NCI-H2227 treated with DMSO at 0.1 percent for 48 hours (cell line): Measurements from ENCODE around the gene MIEF1.

ENCODE experiments used
- DNase-seq: peaks from one replicate; lab custom pipeline; 2025; lab: John Stamatoyannopoulos, UW

Gene MIEF1

DNA sequence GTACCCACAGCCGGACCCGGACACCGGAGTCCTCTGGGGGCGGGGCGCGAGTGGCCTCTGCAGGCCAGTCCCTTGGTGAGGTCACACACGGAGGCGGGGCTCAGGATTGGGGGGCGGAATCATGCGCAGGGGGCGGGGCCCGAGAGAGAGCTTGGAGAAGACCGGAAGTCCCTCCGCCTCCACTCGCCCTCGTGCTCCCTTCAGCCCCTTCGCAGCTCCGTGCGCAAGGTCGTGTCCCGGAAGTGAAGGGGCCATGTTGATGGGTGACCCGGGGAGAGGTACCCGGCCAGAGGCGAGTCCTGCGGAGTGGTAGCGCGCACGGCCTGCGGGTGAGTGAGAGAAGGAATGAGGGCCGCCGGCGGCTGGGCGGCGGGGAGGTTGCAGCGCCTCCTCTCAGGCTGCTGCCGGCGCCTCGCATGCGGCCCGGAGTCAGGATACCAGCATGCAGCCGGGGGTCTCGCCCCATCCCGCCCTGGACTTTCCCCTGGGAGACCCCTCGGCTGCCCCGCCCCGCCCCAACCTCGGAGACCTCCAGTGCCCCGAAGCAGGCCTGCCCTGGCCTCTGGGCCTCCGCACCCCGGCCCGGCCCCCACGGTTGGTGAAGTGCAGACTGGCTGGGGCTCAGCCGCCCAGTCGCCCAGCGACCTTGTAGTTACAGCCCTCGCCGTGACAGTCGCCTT, at the start of gene MIEF1:
Gene MIEF1 (plus strand): TSS at position 182 of the 680 bp plus-strand sequence. CDS start 9,005 bp downstream, outside the sequence.
- DNase-seq = peak; percentile 66

DNA sequence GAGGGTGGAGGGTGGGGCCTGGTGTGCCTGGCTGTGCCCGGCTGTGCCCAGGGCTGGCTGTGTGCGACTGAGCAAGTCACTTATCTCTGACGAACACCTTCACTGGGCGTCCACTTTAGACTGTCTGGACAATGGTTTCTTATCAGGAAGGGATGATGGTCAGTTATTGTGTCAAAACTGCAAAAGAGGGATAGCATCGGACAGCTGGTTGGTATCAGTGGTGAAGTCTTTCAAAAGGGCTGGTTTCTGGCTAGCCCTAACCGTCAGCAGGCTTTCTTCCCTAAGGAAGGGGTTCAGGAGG, 49.4 kb upstream of the MIEF1 start:
- DNase-seq = no peak

DNA sequence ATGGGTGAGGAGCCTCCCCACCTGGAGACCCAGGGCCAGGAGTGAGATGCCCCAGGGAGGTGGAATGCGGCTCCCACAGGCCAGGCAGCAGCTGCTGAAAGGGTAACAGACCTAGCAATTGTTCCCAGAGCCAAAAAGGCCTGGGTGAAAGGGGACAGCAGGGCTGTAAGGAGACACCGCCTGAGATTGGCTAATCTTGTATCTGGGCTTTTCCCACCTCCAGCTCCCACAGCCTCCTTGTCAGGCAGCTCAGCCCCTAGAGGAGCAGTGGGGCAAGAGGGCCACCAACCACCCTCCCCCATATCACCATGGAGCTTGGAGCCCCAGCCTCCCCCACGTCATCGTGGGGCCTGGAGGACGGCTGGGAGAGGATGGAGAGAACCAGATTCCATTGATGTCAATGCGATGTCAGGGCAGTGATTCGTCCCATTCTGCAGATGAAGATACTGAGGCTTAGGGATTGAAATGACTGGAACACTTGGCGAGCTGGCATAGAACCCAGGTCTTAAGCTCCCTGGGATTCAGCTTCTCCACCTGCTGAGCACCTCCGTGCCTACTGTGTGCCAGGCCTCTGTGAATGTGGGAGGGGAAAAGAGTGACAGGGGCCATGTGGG, 48.2 kb upstream of the MIEF1 start:
- no peak for DNase-seq

DNA sequence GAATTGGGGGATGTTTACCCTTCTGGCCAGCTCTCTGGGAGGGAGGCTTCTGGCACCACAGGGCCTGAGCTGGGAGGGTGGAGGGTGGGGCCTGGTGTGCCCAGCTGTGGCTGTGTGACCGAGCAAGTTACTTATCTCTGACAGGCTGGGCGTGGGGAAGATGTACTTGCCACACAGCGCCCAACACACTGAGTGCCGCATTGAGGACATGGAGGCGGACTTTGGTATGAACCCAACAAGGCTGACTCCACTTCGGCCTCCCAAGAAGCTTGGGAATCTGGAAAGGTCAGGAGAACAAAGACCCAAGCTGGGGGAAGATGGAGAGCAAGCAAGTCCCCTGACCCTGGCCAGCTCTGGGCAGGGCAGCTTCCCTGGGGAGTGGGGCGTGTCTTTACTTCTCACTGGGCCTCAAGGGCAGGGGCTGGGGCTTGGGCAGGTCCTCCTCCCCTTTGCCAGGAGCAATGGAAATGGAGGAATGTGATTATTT, 47.7 kb upstream of the MIEF1 start:
- no peak for DNase-seq

DNA sequence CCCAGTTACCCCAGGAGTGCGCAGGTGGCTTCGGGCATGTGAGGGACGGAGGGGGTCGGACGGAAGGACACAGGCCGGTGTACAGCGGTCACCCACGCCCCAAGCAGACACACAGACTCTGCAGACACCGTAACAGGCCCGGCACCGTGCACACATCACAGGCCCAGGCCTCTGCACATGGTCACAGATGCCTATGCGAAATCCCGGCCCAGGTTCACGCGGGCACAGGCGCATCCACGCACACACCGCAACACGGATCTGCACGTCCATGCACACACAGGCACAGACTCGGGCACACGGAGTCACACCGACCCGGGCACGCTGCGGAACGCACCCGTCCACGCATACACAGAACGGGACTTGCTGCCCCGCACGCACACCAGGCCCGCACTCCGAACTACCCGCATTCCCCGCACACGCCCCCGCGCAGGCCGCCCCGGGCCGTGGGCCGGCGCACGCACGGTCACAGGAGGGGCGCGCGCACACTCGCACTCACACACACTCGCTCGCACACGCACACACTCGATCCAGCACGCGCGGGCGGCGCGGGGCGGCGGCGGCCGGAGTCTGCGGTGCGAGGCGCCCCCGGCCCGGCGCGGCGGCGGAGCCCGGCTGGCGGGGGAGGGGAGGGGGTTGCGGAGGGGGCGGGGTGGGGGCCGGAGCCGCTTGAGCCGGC, 45.4 kb upstream of the MIEF1 start, which contains the start of gene MGAT3:
Gene MGAT3 (plus strand): TSS at position 491 of the 676 bp plus-strand sequence. CDS start 30,336 bp downstream, outside the sequence.
- no peak for DNase-seq

DNA sequence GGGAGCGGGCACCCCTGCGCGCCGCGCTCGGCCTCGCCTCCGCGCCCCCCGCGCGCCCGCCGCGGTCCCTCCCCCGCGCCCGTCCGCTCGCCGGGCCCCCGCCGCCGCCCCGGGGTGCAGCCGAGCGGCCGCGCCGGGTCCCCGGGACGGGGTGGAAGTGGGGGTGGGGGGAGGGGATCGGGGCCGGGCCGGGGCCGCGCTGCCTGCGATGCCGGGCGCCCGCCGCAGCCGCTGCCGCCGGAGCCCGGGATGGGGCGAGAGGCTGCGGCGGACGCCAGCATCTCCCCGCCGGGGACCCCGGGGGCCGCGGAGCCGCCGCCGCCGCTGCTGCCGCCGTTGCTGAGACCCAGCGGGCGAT, 44.9 kb upstream of the MIEF1 start:
- DNase-seq = no peak

DNA sequence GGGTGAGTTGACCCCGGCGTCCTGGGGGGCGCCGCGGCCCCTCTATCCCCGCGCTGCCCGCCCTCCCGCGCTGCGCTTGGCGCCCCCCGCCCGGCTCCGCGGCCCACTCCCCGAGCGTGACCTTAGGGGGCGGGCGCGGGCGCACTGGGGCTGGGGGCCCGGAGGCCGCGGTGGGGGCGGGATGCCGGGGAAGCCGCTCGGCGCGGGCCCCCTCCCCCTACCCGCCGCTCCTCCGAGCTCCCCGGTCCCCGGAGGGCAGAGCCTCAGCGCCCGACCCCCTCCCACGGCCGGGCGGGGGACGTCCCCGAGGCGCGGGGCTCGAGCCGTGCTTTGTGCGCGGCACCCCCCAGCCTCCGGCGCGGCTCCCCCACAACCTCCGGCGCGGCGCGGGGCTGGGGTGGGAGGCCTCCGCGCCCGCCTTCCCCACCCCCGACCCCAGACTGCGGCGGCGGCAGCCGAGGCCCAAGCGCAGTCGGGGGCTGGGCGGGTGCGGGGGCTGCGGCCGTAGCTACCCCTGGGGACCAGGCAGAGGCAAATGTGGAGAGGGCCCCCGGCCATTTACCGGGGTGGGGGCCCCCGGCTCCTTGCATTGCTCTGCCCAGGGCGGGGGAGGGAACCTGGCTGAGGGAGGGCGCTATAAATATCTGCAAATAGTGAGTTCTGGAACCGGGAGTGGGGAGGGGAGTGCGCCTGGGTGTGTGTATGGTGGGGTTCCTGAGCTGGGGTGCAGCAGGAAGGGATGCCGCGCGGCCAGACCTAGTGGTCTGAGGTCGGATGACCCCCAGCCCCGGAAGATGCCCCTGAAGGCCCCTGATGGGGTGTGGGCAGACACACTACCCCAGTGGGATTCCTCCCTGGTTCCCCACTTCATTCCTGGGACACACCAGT, 44.3 kb upstream of the MIEF1 start:
- DNase-seq = no peak

DNA sequence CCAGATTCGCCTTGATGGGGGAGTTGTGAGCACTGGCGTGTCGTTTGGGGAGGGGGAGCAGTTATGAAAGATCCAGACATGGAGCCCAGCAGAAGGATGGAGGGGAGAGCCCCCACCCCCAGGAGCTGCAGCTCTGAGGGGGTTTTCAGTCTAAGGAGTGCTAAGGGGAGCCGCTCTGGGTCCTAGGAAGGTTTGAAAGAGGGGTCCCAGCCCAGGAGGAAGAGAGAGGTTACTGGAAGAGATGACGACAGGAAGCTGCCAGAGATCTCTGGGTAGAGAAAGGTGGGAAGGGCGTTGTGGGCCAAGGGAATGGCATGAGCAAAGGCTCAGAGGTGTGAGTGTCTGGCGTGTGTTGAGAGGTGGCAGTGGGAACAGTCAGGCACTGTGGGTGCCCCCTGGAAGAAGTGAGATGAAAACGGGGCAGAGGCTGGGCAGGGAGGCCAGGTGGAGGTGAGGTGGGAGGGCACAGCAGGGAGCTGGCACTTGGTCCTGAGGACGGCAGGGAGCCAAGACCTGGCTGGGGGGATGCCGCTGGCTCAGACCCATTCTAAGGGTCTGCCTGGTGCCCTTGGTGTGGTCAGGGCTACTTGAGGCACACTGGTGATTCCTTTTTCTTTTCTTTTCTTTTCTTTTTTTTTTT, 43.5 kb upstream of the MIEF1 start:
- DNase-seq = no peak

DNA sequence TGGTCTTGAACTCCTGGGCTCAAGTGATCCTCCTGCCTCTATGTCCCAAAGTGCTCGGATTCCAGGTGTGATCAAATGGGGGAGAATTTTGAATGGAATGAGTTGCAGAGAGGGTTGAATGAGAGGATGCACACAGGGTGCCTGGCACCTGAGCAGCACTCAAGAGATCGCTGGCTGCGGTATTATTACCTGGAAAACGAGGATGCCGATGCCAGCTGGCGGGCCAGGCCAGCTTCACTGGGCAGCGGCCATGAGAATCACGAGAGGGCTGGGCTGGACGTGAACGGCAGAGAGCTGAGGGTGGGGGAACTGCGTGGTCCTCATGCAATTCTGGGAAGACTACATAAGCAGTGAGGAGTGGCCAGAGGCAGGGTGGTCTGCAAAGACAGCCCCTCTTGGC, 42.4 kb upstream of the MIEF1 start:
- no peak for DNase-seq

DNA sequence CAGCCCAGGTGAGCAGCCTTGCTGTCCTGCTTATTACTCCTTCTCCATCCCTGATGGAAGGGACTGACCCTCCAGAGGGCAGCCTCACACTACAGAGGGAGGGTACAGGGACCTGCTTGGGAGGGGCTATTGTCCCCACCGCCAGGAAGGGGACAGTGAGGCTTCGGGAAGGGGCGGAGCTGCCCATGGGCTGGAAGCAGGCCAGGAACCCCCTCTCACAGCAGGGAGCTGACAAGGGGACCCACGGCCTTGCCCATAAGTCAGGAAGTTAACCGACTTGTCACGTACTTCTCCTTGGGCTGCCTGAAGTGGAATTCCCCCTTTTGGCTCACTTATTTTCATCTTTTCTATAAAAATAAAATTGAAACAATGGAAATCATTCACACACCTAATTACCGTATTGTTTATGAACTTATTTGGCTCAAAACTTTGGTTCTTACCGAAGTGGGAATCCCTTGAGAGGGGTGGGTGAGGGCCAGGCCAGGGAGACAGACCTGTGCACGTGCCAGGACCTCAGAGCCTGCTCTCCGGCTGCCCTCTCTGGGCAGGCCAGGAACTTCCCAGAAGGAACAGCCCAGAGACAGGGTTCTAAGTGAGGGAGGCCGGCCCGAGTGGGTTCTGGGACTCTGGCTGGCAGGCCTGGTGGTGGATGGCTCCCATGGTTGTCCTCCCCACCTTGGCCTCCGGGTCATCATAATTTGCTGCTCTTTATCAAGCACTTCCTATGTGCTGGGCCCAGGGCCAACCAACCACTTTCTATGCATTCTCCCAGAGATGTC, 39.5 kb upstream of the MIEF1 start:
- DNase-seq = no peak

DNA sequence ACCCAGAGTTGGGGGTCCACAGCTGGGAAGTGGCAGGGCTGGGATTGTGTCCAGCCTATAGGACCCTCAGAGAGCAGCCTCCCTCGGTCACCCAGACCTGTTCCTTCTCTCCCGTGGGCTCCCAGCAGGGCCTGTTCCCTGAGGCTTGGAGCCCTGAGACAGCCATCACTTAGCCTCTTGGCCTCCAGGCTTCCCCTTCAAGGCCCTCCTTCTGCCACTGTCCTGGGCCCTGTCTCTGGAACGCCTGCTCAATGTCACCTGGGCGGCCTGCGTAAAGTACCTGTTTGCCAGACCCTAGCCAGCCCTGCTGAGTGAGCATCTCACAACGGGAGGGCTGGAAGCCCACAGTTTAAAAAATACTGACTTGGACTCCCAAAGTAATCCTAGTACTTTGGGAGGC, 38.8 kb upstream of the MIEF1 start:
- no peak for DNase-seq

DNA sequence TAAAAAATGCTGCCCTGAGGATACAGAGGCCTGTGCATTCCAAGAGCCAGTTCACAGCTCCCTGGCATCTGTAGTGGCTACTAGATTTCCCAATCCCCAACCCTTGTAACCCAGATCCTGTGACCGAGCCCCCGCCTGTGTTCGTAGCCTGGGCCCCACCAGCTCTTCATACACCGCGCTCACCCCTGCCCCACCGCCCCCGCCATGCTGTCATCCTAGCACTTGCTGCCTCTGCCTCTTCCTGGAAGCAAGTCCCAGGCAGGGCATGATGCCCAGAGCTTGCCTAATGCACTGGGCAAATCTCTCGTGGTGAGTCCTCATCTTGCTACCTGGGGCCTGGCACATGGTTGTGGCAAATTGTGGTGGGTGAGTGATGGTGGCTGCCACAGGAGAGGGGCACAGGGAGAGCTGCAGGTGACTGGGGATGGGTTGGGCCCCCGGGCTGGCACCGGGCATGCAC, 38.1 kb upstream of the MIEF1 start:
- DNase-seq = no peak

DNA sequence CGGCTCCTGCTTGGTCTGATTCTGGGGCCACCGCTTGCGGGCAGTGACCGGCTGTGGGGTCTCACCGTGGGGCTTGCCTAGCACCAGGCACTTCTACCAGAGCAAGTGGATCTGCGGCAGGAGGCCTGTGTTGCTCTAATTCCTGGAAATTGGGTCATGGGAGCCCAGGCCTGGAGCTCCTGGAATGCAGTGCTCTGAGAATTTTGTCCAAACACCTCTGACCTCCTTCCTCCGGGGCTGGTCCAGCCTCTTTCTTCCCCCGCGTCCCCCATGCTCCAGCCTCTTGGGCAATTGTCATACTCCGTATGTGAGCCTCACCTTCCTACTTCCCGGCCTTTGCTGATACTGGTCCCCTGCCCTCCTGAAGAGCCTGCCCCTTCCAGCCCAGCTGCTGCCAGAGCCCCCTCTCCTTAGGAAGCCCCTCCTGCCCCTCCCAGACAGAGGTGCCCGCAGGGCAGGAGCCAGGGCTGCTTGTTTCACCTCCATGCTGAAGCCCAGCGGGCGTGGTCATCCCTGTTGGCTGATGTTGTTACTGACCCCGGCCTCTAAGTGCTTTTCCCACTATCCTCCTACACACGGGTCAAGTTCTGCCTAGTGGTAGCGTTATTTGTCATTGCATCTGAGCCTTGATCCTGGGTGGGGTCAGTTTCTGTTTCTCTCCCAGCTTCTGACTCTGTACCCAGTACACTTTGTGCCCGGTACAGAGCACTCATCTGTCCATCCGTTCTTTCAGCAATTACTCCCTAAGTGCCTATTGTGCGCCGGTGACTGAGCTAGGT, 35.7 kb upstream of the MIEF1 start:
- DNase-seq = no peak

DNA sequence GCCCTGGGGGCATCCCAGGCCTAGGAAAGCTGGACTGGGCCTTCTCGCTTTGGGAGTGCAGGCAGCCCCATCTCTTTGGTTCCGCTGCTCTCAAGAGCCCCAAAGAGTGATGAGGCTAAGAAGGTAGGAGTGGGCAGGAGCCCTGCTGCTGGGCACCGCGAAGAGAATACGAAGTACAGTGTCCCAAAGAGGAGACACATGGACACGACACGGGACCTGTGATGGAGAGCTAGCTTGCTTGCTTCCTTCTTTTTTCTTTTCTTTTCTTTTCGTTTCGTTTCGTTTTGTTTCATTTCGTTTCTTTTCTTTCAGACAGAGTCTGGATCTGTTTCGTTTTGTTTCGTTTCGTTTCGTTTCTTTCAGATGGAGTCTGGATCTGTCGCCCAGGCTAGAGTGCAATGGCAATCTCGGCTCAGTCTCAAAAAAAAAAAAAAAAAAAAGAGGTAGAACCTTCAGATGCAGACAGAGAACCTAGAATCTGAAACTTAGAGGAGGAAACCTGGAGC, 34.6 kb upstream of the MIEF1 start:
- DNase-seq = no peak

DNA sequence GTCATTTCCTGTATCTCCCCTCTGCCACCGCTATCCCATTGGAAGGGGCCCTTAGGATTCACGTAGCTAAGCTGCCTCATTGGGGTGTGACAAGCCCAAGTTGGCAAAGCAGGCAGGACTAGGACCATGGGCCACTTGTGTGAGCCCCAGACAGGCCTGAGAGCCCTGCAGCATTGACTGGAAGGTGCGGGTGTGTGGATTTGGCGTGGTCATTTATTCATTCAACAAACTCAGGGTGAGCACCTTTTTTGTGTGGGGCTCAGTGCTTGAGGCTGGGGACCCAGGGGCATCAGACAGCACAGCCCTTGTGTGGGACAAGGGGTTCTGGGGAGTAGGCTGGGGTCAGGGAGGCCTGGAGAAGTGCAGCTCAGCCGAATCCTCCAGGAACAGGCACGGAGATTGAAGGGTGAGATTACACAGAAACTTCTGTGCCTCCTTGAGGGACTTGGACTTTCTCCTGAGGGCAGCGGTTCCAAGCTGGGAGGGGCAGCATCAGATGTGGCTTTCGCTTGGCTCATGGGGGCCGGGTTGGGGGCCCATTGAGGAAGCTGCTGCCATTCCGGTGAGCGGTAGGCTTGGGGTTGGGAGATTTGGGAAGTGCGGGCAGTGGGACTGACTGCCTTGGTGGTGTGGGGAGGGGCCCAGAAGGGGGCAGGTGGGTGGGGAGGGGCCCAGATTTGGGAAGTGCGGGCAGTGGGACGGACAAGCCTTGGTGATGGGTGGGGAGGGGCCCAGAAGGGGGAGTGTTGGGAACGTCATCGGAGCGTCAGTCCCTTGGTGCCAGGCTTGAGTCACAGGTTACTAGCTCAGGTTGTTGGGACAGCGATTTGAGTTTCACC, 33.4 kb upstream of the MIEF1 start:
- no peak for DNase-seq

DNA sequence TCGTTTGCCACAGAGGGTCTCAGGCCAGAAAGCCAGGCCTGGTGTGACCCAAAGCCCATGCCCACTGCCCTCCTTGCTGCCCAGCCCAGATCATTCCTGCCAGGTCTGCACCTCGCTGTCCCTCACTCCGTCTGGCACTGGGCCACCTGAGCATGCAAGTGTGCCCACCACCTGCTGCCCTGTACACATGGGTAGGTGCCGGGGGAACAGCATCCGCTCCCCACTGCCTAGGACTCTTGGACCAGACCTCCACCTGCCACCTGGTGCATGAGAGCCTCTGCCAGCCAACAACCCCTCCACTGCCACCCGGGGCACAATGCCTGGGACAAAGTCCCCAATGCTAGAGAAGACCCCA, 32.8 kb upstream of the MIEF1 start:
- DNase-seq = no peak

DNA sequence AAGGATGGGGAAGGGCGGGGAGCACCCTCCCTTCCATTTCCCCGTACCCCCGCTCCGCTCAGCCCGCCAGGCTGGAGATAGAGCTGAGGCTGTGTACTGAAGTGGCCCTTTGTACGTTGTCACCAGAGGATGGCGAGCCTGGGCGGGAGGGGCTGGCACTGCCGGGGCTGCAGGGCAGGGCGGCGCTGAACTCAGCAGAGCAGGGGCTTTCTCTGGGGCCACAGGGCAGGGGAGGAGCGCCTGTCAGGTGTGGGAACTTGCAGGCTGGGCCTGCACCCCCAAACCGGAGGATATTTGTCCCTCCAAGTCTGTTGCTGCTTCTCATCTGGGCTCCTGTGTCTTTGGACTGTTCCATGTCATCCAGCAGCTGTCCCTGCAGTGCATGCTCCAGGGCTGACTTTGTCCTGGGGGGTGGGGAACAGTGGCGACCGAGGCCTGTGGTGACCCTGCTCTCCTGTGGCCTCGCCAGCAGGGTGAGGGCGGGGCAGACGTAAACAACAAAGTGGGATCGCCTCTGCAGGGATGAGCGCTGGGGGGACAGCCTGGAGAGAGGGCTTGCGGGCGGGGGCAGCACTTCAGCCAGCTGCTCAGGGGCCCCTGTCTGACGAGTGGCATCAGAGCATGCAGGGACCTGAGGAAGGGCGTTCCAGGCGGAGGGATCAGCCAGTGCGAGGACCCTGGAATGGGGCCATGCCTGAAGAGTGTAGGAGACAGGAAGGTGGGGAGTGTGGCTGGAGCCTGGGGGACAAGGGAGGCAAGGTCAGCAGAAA, 32.2 kb upstream of the MIEF1 start:
- DNase-seq = no peak
